ENCODE data around the gene RANBP3.

Gene RANBP3

DNA sequence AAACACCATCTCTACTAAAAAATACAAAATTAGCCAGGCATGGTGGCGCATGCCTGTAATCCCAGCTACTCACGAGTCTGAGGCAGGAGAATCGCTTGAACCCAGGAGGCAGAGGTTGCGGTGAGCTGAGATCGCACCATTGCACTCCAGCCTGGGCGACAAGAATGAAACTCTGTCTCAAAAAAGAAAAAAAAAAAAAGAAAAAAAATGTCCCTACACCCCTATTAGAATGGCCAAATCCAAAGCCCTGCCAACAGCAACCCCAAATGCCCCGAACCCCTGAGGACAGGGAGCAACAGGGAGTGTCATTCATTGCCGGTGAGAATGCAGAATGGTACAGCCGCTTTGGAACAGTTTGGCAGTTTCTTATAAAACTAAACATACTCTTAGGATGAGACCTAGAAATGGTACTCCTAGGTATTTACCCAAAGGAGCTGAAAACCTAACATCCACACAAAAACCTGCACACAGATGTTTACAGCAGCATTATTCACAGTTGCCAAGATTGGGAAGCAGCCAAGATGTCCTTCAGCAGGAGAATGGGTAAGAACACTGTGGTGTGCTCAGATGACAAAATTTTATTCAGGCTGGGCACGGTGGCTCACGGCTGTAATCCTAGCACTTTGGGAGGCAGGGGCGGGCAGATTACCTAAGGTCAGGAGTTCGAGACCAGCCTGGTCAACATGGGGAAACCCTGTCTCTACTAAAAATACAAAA, 94.6 kb downstream of the RANBP3 start (continued):
- TF ChIP-seq, protein P1, sequence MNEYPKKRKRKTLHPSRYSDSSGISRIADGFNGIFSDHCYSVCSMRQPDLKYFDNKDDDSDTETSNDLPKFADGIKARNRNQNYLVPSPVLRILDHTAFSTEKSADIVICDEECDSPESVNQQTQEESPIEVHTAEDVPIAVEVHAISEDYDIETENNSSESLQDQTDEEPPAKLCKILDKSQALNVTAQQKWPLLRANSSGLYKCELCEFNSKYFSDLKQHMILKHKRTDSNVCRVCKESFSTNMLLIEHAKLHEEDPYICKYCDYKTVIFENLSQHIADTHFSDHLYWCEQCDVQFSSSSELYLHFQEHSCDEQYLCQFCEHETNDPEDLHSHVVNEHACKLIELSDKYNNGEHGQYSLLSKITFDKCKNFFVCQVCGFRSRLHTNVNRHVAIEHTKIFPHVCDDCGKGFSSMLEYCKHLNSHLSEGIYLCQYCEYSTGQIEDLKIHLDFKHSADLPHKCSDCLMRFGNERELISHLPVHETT (tag by site-specific recombination; IDR thresholded peaks at IDR 0.05): 0 out of 2 replicates have a peak, but pooled peaks have one; percentile 22

DNA sequence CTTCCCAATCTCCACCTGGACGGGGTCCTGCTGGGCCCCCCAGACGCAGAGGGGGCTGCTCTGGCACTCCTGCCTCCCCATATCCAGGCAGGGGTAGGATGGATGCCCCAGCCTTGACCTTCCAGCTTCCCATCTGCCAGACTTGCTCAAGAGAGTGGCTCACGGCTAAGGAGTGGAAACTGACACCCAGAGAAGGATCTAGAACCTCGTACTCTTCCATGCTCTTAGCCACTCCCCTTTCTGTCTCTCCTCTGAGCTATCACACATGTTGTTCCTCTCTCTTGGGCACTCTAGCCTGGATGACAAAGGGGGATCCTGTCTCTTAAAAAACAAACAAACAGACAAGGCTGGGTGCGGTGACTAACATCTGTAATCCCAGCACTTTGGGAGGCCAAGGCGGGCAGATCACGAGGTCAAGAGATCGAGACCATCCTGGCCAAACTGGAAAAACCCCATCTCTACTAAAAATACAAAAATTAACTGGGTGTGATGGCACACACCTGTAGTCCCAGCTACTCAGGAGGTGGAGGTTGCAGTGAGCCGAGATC, 95.4 kb downstream of the RANBP3 start:
- H3K27ac ChIP-seq (ENCODE audit: extremely low read depth, low read depth, low read length): no peak overlapping the region
- CTCF ChIA-PET: interaction anchor here (0.7 to 5.1 kb wide), 3 partner anchors 78 to 94 kb away, joined by 3 to 30 read pairs (median 5); no protein-coding TSS in a partner anchor
- POLR2A ChIA-PET: no interaction called here
- TF ChIP-seq, protein P2, sequence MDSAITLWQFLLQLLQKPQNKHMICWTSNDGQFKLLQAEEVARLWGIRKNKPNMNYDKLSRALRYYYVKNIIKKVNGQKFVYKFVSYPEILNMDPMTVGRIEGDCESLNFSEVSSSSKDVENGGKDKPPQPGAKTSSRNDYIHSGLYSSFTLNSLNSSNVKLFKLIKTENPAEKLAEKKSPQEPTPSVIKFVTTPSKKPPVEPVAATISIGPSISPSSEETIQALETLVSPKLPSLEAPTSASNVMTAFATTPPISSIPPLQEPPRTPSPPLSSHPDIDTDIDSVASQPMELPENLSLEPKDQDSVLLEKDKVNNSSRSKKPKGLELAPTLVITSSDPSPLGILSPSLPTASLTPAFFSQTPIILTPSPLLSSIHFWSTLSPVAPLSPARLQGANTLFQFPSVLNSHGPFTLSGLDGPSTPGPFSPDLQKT (IDR thresholded peaks at IDR 0.05; ENCODE audit: borderline replicate concordance, low read depth, low read length): no peak
- TF ChIP-seq ZNF626 (tag by site-specific recombination; IDR thresholded peaks at IDR 0.05) (no peak), ZNF24 (tag by site-specific recombination; IDR thresholded peaks at IDR 0.05) (no peak), ZNF341 (tag by site-specific recombination; IDR thresholded peaks at IDR 0.05; ENCODE audit: low read depth) (no peak), ZNF391 (tag by site-specific recombination; IDR thresholded peaks at IDR 0.05; ENCODE audit: borderline replicate concordance, low read depth) (no peak), KLF7 (tag by site-specific recombination; IDR thresholded peaks at IDR 0.05; ENCODE audit: borderline replicate concordance) (no peak), EGR2 (tag by site-specific recombination; IDR thresholded peaks at IDR 0.05; ENCODE audit: low read depth) (no peak), ZNF19 (tag by site-specific recombination; IDR thresholded peaks at IDR 0.05; ENCODE audit: low read depth) (no peak), GLI4 (tag by site-specific recombination; IDR thresholded peaks at IDR 0.05) (no peak), ZNF610 (tag by site-specific recombination; IDR thresholded peaks at IDR 0.05; ENCODE audit: borderline replicate concordance) (no peak), YY2 (tag by site-specific recombination; IDR thresholded peaks at IDR 0.05) (no peak), OSR2 (tag by site-specific recombination; IDR thresholded peaks at IDR 0.05) (no peak), ZNF16 (tag by site-specific recombination; IDR thresholded peaks at IDR 0.05; ENCODE audit: low read depth) (no peak), ZNF184 (tag by site-specific recombination; IDR thresholded peaks at IDR 0.05) (no peak), GLIS1 (tag by site-specific recombination; IDR thresholded peaks at IDR 0.05) (no peak), ZFHX2 (tag by site-specific recombination; conservative IDR thresholded peaks at IDR 0.05) (no peak)
- TF ChIP-seq, protein P3, sequence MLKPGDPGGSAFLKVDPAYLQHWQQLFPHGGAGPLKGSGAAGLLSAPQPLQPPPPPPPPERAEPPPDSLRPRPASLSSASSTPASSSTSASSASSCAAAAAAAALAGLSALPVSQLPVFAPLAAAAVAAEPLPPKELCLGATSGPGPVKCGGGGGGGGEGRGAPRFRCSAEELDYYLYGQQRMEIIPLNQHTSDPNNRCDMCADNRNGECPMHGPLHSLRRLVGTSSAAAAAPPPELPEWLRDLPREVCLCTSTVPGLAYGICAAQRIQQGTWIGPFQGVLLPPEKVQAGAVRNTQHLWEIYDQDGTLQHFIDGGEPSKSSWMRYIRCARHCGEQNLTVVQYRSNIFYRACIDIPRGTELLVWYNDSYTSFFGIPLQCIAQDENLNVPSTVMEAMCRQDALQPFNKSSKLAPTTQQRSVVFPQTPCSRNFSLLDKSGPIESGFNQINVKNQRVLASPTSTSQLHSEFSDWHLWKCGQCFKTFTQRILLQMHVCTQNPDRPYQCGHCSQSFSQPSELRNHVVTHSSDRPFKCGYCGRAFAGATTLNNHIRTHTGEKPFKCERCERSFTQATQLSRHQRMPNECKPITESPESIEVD (tag by site-specific recombination; IDR thresholded peaks at IDR 0.05): no peak
- TF ChIP-seq, protein P4, sequence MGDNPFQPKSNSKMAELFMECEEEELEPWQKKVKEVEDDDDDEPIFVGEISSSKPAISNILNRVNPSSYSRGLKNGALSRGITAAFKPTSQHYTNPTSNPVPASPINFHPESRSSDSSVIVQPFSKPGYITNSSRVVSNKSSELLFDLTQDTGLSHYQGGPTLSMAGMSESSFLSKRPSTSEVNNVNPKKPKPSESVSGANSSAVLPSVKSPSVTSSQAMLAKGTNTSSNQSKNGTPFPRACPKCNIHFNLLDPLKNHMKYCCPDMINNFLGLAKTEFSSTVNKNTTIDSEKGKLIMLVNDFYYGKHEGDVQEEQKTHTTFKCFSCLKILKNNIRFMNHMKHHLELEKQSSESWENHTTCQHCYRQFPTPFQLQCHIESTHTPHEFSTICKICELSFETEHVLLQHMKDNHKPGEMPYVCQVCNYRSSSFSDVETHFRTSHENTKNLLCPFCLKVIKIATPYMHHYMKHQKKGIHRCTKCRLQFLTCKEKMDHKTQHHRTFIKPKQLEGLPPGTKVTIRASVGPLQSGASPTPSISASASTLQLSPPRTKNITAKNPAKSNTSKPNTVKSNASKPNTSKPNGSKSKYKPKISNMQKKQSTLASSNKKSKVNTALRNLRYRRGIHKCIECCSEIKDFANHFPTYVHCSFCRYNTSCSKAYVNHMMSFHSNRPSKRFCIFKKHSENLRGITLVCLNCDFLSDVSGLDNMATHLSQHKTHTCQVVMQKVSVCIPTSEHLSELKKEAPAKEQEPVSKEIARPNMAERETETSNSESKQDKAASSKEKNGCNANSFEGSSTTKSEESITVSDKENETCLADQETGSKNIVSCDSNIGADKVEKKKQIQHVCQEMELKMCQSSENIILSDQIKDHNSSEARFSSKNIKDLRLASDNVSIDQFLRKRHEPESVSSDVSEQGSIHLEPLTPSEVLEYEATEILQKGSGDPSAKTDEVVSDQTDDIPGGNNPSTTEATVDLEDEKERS (tag by site-specific recombination; IDR thresholded peaks at IDR 0.05): no peak
- H3K36me3 ChIP-seq (ENCODE audit: control insufficient read depth in 2 of 2, insufficient read depth in 1 of 2, low read length in 2 of 2): no peaks in the 10 kb centered on the region
- no peaks in the 10 kb centered on the region for H3K4me1 ChIP-seq (ENCODE audit: control insufficient read depth, insufficient read depth, low read length)
- H3K9me3 ChIP-seq (ENCODE audit: control insufficient read depth, insufficient read depth, low read depth, low read length): no peaks in the 10 kb centered on the region
- no peak overlapping the region for H3K4me3 ChIP-seq (ENCODE audit: low read depth, low read length)
